Loucy (cell line): ENCODE results near the gene INPP4B.
A peak's percentile ranks its signal among the peaks of the same experiment; 100 is the strongest.

Source experiments
- H2AFZ ChIP-seq: fragments of 200-600 bp; sonication (generic); 2 replicates; pipeline ENCODE4 v1.6.0; 2016; ENCODE audit warnings: antibody characterized with exemption, mild to moderate bottlenecking, low read length, moderate library complexity
- H3F3A ChIP-seq: fragments of 200-600 bp; 2 replicates; pipeline ENCODE4 v1.6.0; 2016; ENCODE audit warnings: antibody characterized with exemption, low read depth, mild to moderate bottlenecking
- H3K27me3 ChIP-seq: fragments of 200-600 bp; sonication (generic); 2 replicates; pipeline ENCODE4 v1.6.1; 2014; ENCODE audit warnings: low read length, mild to moderate bottlenecking; ENCODE audit not compliant: insufficient read depth, poor library complexity, severe bottlenecking
- H3K36me3 ChIP-seq: fragments of 200-600 bp; sonication (generic); 2 replicates; pipeline ENCODE4 v1.6.1; 2016; ENCODE audit warnings: low read length; ENCODE audit not compliant: insufficient read depth
- H3K4me1 ChIP-seq: fragments of 200-600 bp; sonication (generic); 2 replicates; pipeline ENCODE4 v1.5.1; 2014; ENCODE audit warnings: low read length, mild to moderate bottlenecking; ENCODE audit not compliant: insufficient read depth, poor library complexity, severe bottlenecking
- H3K4me2 ChIP-seq: fragments of 200-600 bp; sonication (generic); 2 replicates; pipeline ENCODE4 v1.6.0; 2014; ENCODE audit warnings: antibody characterized with exemption, low read length, low read depth, mild to moderate bottlenecking; ENCODE audit not compliant: poor library complexity, severe bottlenecking
- H3K4me3 ChIP-seq: fragments of 200-600 bp; sonication (generic); 2 replicates; pipeline ENCODE4 v1.5.1; 2014; ENCODE audit warnings: low read length, mild to moderate bottlenecking, mixed read lengths; ENCODE audit not compliant: poor library complexity, severe bottlenecking
- H3K79me2 ChIP-seq: fragments of 200-600 bp; sonication (generic); 2 replicates; pipeline ENCODE4 v1.6.1; 2014; ENCODE audit warnings: low read length; ENCODE audit not compliant: insufficient read depth
- H3K9ac ChIP-seq: fragments of 200-600 bp; sonication (generic); 2 replicates; pipeline ENCODE4 v1.6.0; 2014; ENCODE audit warnings: mild to moderate bottlenecking, low read depth, low read length, moderate library complexity; ENCODE audit not compliant: poor library complexity, severe bottlenecking
- H3K9me2 ChIP-seq: fragments of 200-600 bp; sonication (generic); replicated peaks from 2 replicates; pipeline ENCODE4 v1.6.1; 2016; ENCODE audit warnings: low read depth, low read length, mixed read lengths
- H3K9me3 ChIP-seq: fragments of 200-600 bp; sonication (generic); 2 replicates; pipeline ENCODE4 v1.6.1; 2014; ENCODE audit warnings: mild to moderate bottlenecking, antibody characterized with exemption, low read length, low read depth; ENCODE audit not compliant: insufficient read depth
- H4K20me1 ChIP-seq: fragments of 200-600 bp; sonication (generic); 2 replicates; pipeline ENCODE4 v1.6.0; 2014; ENCODE audit warnings: antibody characterized with exemption, low read length, mild to moderate bottlenecking; ENCODE audit not compliant: insufficient read depth, poor library complexity, severe bottlenecking
- EZH2phosphoT487 ChIP-seq: fragments of 200-600 bp; IDR thresholded peaks from 2 replicates; pipeline ENCODE4 v1.6.1; 2018; ENCODE audit warnings: antibody characterized with exemption, mild to moderate bottlenecking, moderate library complexity, borderline replicate concordance
- TF ChIP-seq, protein P1 (sequence below): fragments of 200-600 bp; sonication (generic); conservative IDR thresholded peaks from 2 replicates; pipeline ENCODE4 v1.5.1; 2014; ENCODE audit warnings: mild to moderate bottlenecking, antibody characterized with exemption, low read length

Gene INPP4B

DNA sequence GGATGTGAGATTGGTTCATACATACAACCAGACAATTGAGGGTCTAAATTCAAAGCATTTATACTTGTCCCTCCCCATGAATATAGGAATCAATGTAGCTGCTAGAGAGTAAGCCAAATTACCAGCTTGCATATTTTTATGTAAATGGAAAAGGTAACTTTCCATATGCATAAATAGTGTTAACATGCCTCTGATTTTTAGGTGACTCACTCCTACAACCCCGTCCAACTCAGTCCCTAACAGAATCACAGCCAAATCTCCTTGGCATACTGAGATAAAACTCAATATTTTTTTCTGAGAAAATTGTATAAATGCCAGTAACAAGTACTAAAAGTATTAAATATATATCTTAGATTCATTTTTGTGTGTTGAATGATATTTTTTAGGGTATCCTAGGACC, 67.2 kb downstream of the INPP4B start:
- Histone ChIP-seq H3F3A (no peaks in the 10 kb centered on the region), H2AFZ (no peak overlapping the region), H3K9me3 (no peaks in the 10 kb centered on the region), H3K9ac (no peak overlapping the region), H3K27me3 (no peaks in the 10 kb centered on the region), H3K4me1 (peaks cover 18% of the 10 kb centered on the region), H3K36me3 (no peaks in the 10 kb centered on the region), H3K4me2 (no peak overlapping the region), H3K9me2 (no peaks in the 10 kb centered on the region), H3K4me3 (no peak overlapping the region), H3K79me2 (no peaks in the 10 kb centered on the region), H4K20me1 (no peaks in the 10 kb centered on the region)
- no peak for TF ChIP-seq EZH2phosphoT487
- TF ChIP-seq, protein P1, sequence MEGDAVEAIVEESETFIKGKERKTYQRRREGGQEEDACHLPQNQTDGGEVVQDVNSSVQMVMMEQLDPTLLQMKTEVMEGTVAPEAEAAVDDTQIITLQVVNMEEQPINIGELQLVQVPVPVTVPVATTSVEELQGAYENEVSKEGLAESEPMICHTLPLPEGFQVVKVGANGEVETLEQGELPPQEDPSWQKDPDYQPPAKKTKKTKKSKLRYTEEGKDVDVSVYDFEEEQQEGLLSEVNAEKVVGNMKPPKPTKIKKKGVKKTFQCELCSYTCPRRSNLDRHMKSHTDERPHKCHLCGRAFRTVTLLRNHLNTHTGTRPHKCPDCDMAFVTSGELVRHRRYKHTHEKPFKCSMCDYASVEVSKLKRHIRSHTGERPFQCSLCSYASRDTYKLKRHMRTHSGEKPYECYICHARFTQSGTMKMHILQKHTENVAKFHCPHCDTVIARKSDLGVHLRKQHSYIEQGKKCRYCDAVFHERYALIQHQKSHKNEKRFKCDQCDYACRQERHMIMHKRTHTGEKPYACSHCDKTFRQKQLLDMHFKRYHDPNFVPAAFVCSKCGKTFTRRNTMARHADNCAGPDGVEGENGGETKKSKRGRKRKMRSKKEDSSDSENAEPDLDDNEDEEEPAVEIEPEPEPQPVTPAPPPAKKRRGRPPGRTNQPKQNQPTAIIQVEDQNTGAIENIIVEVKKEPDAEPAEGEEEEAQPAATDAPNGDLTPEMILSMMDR, result no peak

DNA sequence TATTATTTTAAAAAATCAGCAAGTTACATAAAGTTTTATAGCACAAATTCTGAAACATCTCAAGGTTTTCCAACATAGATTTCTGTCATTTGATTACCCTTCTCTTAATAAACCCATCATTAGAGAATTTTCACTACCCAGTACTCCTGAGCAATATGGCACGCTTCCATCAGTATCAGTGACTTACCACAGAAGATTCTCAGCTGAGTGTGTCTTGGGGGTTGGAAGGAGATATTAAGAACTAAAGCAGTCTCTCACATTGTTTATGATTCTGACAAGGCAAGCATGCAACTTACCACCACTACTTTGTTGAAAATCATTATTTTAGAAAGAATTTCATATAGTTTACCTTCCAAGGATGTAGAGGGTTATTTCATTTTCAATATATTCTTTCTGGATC, 67.7 kb downstream of the INPP4B start:
- Histone ChIP-seq H3F3A (no peaks in the 10 kb centered on the region), H3K4me2 (no peak overlapping the region), H3K36me3 (no peaks in the 10 kb centered on the region), H2AFZ (no peak overlapping the region), H3K9me3 (no peaks in the 10 kb centered on the region), H3K27me3 (no peaks in the 10 kb centered on the region), H3K79me2 (no peaks in the 10 kb centered on the region), H3K4me1 (peaks cover 18% of the 10 kb centered on the region), H4K20me1 (no peaks in the 10 kb centered on the region), H3K9ac (no peak overlapping the region), H3K9me2 (no peaks in the 10 kb centered on the region), H3K4me3 (no peak overlapping the region)
- no peak for TF ChIP-seq EZH2phosphoT487
- TF ChIP-seq, protein P1, result no peak

DNA sequence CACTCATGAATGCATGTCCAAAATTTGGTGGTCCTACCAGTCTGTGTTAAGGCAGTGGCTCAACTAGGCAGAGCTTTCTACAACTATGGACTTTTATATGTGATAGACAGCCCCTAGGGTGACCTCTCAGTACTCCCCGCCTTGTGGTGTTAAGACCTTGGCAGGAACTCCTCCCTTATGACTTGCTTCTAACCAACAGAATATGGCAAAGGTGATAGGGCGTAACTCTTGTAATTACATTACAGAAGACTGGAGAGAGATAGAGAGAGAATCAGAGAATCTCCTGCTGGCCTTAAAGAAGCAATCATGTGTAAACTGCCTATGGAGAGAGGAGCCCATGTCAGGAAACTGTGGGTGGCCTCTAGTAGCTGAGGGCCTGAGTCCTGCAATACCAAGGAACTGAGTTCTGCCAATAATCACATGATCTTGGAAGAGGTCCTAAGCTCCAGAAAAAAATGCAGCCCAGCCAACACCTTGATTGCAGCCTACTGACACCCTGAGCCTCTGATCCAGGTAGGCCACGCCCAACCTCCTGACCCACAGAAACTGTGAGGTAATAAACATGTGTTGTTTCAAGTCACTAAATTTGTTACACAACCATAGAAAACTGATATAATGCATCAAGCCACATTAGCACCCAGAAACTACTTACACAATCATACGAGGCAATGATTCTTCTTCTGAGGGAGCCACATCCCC, 68.9 kb downstream of the INPP4B start:
- H3K9me2 ChIP-seq, result no peaks in the 10 kb centered on the region
- H3K9ac ChIP-seq, result no peak overlapping the region
- H2AFZ ChIP-seq, result no peak overlapping the region
- H3K36me3 ChIP-seq, result no peaks in the 10 kb centered on the region
- H3K4me1 ChIP-seq, result peaks cover 18% of the 10 kb centered on the region
- no peaks in the 10 kb centered on the region for H3K9me3 ChIP-seq
- H3K79me2 ChIP-seq, result no peaks in the 10 kb centered on the region
- peak overlapping the region; percentile 4 for H3K4me2 ChIP-seq
- no peaks in the 10 kb centered on the region for H3F3A ChIP-seq
- no peaks in the 10 kb centered on the region for H4K20me1 ChIP-seq
- no peak for TF ChIP-seq EZH2phosphoT487
- TF ChIP-seq, protein P1, result no peak
- H3K4me3 ChIP-seq, result no peak overlapping the region
- H3K27me3 ChIP-seq, result no peaks in the 10 kb centered on the region
